Panc1 (cell line): ENCODE measurements around the gene CDC37. TPM values are rescaled to one million over a fixed set of nuclear protein-coding genes. Genes with fewer than 3 reads are reported as not detected.
"Not testable (repeated sequence)": the region's sequence is repeated elsewhere in the genome, so short reads cannot be mapped to it uniquely, and the experiment has no call there.

Experiments used
- ATAC-seq: fragments of 200-7000 bp; cut with Tn5 transposase; 2 replicates; pipeline ENCODE4 v1.9.1; 2020; ENCODE audit warnings: mild to moderate bottlenecking, moderate library complexity
- BruUV-seq: library from RNA; stranded (reverse); fragments of 400-500 nt; replicated peaks from 2 replicates; lab custom pipeline; 2021; lab: Mats Ljungman, UMichigan
- CTCF ChIA-PET: fragments of 300-600 bp; sonication (Branson Sonifier 250); formaldehyde crosslinking; loops from one replicate; lab custom pipeline; 2022; ENCODE audit warnings: antibody characterized with exemption; lab: Charles Lee
- POLR2A ChIA-PET: fragments of 300-600 bp; sonication (Branson Sonifier 250); formaldehyde crosslinking; loops from one replicate; lab custom pipeline; 2022; ENCODE audit warnings: antibody characterized with exemption; lab: Charles Lee
- DNase-seq: peaks from one replicate; pipeline ENCODE4 v3.0.0-alpha.2; 2010; ENCODE audit warnings: low read depth, low spot score
- H3K27ac ChIP-seq: 2 replicates; pipeline ENCODE4 v1.5.1; 2011; ENCODE audit warnings: mild to moderate bottlenecking, low read length, inconsistent platforms
- H3K27me3 ChIP-seq: fragments of 200-500 bp; sonication (Bioruptor generic); 2 replicates; pipeline ENCODE4 v1.6.0; 2014; ENCODE audit warnings: low read length, inconsistent platforms; ENCODE audit not compliant: control insufficient read depth, insufficient read depth
- H3K36me3 ChIP-seq: fragments of 200-500 bp; sonication (Bioruptor generic); 2 replicates; pipeline ENCODE4 v1.5.1; 2014; ENCODE audit warnings: inconsistent platforms, mild to moderate bottlenecking, low read length, moderate library complexity; ENCODE audit not compliant: control insufficient read depth, insufficient read depth
- H3K4me1 ChIP-seq: 2 replicates; pipeline ENCODE4 v1.5.1; 2011; ENCODE audit warnings: inconsistent platforms, mild to moderate bottlenecking, low read length, moderate library complexity; ENCODE audit not compliant: control insufficient read depth, insufficient read depth
- H3K4me3 ChIP-seq, 2 experiments: 2 replicates each; pipeline ENCODE4 v1.5.1; 2011 to 2012; ENCODE audit warnings: low read depth in 2 of 2, low read length in 2 of 2, mild to moderate bottlenecking in 2 of 2, inconsistent platforms in 1 of 2, moderate library complexity in 1 of 2
- H3K9me3 ChIP-seq: fragments of 200-500 bp; sonication (Bioruptor generic); 2 replicates; pipeline ENCODE4 v1.5.1; 2014; ENCODE audit warnings: low read depth, mild to moderate bottlenecking, inconsistent platforms, low read length, moderate library complexity; ENCODE audit not compliant: control insufficient read depth, insufficient read depth
- CTCF ChIP-seq: fragments of 450-650 bp; IDR thresholded peaks from 2 replicates; pipeline ENCODE4 v1.5.1; 2017; ENCODE audit warnings: mild to moderate bottlenecking
- POLR2AphosphoS5 ChIP-seq: IDR thresholded peaks from 2 replicates; pipeline ENCODE4 v1.6.1; 2012; ENCODE audit warnings: mild to moderate bottlenecking, low read depth, low read length, moderate library complexity
- REST ChIP-seq, 2 experiments: IDR thresholded peaks; 2 replicates each; pipeline ENCODE4 v1.6.1; 2011 to 2012; ENCODE audit warnings: low read depth in 2 of 2, control low read depth in 1 of 2, low read length in 1 of 2, mild to moderate bottlenecking in 1 of 2, moderate library complexity in 1 of 2; ENCODE audit not compliant: insufficient read depth in 1 of 2
- SIN3A ChIP-seq: IDR thresholded peaks from 2 replicates; pipeline ENCODE4 v1.6.1; 2012; ENCODE audit warnings: low read depth, mild to moderate bottlenecking, low read length, moderate library complexity, borderline replicate concordance; ENCODE audit not compliant: insufficient read depth
- TCF7L2 ChIP-seq: IDR thresholded peaks from 2 replicates; pipeline ENCODE4 v1.6.1; 2011; ENCODE audit warnings: mild to moderate bottlenecking, low read depth, low read length, inconsistent platforms
- in situ Hi-C: cut with HindIII; loops from 2 replicates; pipeline ENCODE4 v1.10.0; 2016; ENCODE audit warnings: low sequenced_read_pairs, low pct_unique_long_range_greater_than_20kb
- intact Hi-C: fragments of 100-400 bp; cut with micrococcal nuclease; formaldehyde crosslinking; loops from one replicate; pipeline ENCODE4 v1.10.0; 2022; ENCODE audit not compliant: unreplicated experiment
- total RNA-seq: library from RNA; stranded (reverse); gene quantifications from one replicate; pipeline ENCODE4 v1.2.1, GENCODE V29; 2021; ENCODE audit not compliant: unreplicated experiment

CDC37 gene
- total RNA-seq, 1 experiment from 2014 or later: 162 TPM

- no peak overlapping the region for H3K4me3 ChIP-seq
- H3K4me1 ChIP-seq: 0 out of 2 replicates have a peak, but pooled peaks cover 5% of the 10 kb centered on the region
- DNase-seq: no peak
- POLR2A ChIA-PET: interaction anchor here (0.8 kb wide), 1 partner anchor 139 kb away, joined by 5 read pairs; no protein-coding TSS in a partner anchor
- intact Hi-C loops: no loop called here
- in situ Hi-C loops: no loop called here
- H3K9me3 ChIP-seq: no peaks in the 10 kb centered on the region
- H3K36me3 ChIP-seq: no peaks in the 10 kb centered on the region
- TF ChIP-seq TCF7L2 (no peak), CTCF (no peak), POLR2AphosphoS5 (no peak), REST (IDR thresholded peaks at IDR 0.05; ENCODE audit: insufficient read depth in 1 of 2, low read depth in 2 of 2, low read length in 1 of 2) (no peak), SIN3A (no peak)
- ATAC-seq: no peak
- no peak overlapping the region for H3K27ac ChIP-seq
- BruUV-seq: no TSS peak
- no peaks in the 10 kb centered on the region for H3K27me3 ChIP-seq
- CTCF ChIA-PET: interaction anchor here (0.6 kb wide), 1 partner anchor 31 kb away, joined by 4 read pairs; no protein-coding TSS in a partner anchor
Observed at GRCh38 chr19:10412257-10412977, 9.1 kb upstream of the CDC37 start.

GRCh38 chr19:10411224-10411623, 7.9 kb upstream of the CDC37 start:
- H3K9me3 ChIP-seq, H3K27ac ChIP-seq, ATAC-seq, intact Hi-C loops, BruUV-seq, in situ Hi-C loops, H3K4me3 ChIP-seq, DNase-seq, CTCF ChIA-PET, H3K4me1 ChIP-seq, H3K27me3 ChIP-seq, H3K36me3 ChIP-seq, POLR2A ChIA-PET: not testable (repeated sequence)
